HG03469 (cell line): ENCODE results near the gene STK4.

ENCODE experiments used
- ATAC-seq: cut with Tn5 transposase; IDR thresholded peaks from one replicate; pipeline ENCODE4 v1.9.1; 2021; ENCODE audit warnings: mild to moderate bottlenecking, moderate library complexity, moderate number of reproducible peaks; ENCODE audit not compliant: unreplicated experiment

STK4 gene

GRCh38 chr20:44952731-44953130, 13.6 kb upstream of the STK4 start:
- no peak for ATAC-seq

- ATAC-seq: no peak
Measured at GRCh38 chr20:44954211-44954610, 12.1 kb upstream of the STK4 start.

GRCh38 chr20:44955270-44955669, 11.0 kb upstream of the STK4 start:
- no peak for ATAC-seq

GRCh38 chr20:44956410-44956809, 9.9 kb upstream of the STK4 start:
- no peak for ATAC-seq

GRCh38 chr20:44958276-44958675, 8.0 kb upstream of the STK4 start:
- ATAC-seq: no peak

- no peak for ATAC-seq
Measured at GRCh38 chr20:44959082-44959637, 7.2 kb upstream of the STK4 start.

GRCh38 chr20:44959638-44960102, 6.6 kb upstream of the STK4 start:
- ATAC-seq: no peak

- peak; percentile 60 for ATAC-seq
Measured at GRCh38 chr20:44960103-44960852, 6.0 kb upstream of the STK4 start, which contains the start of gene TOMM34. Gene TOMM34, minus strand, starts transcription at chr20:44960397. Its CDS starts 64 bp downstream, at chr20:44960333.

GRCh38 chr20:44961011-44961869, 5.1 kb upstream of the STK4 start:
- ATAC-seq: no peak

- no peak for ATAC-seq
Measured at GRCh38 chr20:44961870-44962267, 4.4 kb upstream of the STK4 start.

GRCh38 chr20:44962483-44962882, 3.8 kb upstream of the STK4 start:
- ATAC-seq: no peak

- ATAC-seq: no peak
Measured at GRCh38 chr20:44963325-44964215, 2.7 kb upstream of the STK4 start.

- ATAC-seq: no peak
Measured at GRCh38 chr20:44965651-44966029, 672 bp upstream of the STK4 start.

- no peak for ATAC-seq
Measured at GRCh38 chr20:44967207-44967807, 995 bp downstream of the STK4 start.

GRCh38 chr20:44969300-44969894, 3.1 kb downstream of the STK4 start:
- no peak for ATAC-seq

- no peak for ATAC-seq
Measured at GRCh38 chr20:44970243-44970757, 4.0 kb downstream of the STK4 start.

- no peak for ATAC-seq
Measured at GRCh38 chr20:44973053-44973452, 6.7 kb downstream of the STK4 start.

GRCh38 chr20:44976698-44977097, 10.4 kb downstream of the STK4 start:
- no peak for ATAC-seq

- ATAC-seq: peak; percentile 75
Measured at GRCh38 chr20:44979090-44979621, 12.8 kb downstream of the STK4 start.
